22Rv1 (cell line): ENCODE results near the gene RERE.

Experiments
- H3K27ac ChIP-seq: fragments of 450-650 bp; 2 replicates; pipeline ENCODE4 v1.5.1; 2017
- CTCF ChIP-seq: fragments of 450-650 bp; IDR thresholded peaks from 2 replicates; pipeline ENCODE4 v1.5.1; 2017; ENCODE audit warnings: mild to moderate bottlenecking
- ZFX ChIP-seq: fragments of 450-650 bp; IDR thresholded peaks from 2 replicates; pipeline ENCODE4 v1.6.1; 2017; ENCODE audit warnings: antibody characterized with exemption, borderline replicate concordance

Gene RERE

DNA sequence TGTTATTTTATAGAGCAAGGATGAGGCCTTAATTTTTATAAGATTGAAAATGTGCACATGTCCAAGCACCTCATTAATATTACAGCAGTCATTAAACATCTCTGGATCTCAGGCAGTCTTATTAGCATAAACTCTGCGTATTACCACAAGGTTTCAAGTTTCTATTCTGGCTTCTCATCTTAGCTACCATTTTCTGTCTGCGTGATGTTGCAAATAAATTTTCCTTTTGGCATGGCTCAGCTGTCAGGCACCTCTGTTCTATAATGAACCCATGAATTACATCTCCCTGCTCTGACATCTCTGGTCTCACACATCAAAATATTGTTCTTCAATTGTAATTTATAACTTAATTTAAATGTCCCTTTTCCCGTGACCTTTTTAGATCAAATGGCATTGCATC lies 343.1 kb downstream of the RERE start:
- no peak for TF ChIP-seq ZFX
- no peak for TF ChIP-seq CTCF

DNA sequence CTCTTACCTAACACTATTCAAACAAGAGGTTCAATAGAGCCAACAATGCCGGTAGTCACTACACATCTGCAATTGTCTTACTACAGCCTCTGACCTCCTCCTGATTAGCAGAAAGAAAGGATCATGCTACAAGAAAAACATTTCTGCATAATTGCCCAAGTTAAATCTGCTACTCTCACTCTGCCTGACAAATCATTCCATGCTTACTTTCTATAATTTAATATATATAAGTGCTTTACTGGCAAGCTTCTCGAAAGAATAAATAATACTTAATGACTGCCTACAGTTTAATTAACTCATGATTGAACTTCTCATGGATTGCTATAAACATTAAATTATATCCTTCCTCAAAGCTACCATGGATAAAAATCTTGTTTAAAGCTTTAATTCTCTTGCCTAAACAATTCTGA lies 343.5 kb downstream of the RERE start:
- no peak overlapping the region for H3K27ac ChIP-seq
- TF ChIP-seq CTCF (no peak), ZFX (no peak)

More for the DNA sequence above, 343.1 kb downstream of the RERE start:
- no peak overlapping the region for H3K27ac ChIP-seq

DNA sequence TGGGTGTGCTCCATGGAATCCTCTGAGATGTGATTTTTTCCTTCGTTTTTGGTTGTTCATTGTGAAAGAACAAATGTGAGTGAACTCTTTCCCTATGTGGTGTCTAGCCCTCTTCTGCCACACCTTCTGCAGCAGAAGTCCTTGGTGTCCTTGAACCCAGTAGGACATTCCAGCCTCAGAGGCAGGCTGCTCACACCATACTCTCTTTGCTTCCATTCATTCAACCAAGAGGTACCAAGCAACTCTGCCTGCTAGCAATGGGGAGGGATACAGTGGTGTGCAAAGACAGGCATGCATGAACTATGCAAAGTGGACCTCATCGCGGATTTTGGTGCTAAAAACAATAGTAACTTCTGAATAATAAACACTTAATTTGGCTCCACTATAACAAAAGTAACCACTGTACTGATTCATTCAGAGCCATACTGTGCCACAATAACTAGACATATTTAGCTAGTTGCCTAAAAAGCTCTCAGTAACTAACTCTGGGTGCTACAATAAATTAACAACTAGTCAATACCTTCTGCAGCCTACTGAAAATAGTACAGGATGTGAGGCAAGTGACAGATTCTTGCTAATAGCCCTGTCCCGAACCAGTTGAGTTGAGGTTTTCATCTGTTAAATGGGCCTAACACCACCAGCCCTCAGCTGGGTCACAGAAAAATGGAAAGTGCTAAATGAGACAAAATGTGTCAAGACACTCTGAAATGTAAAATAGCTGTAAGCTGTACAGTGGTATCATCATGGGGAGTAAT lies 344.1 kb downstream of the RERE start:
- H3K27ac ChIP-seq, result no peak overlapping the region
- no peak for TF ChIP-seq CTCF
- no peak for TF ChIP-seq ZFX

- TF ChIP-seq CTCF, result no peak
- TF ChIP-seq ZFX, result no peak
- H3K27ac ChIP-seq, result no peak overlapping the region
Observed at GRCh38 chr1:8472668-8473067, 344.8 kb downstream of the RERE start.

- TF ChIP-seq CTCF (no peak), ZFX (no peak)
- no peak overlapping the region for H3K27ac ChIP-seq
Observed at GRCh38 chr1:8471451-8471850, 346.0 kb downstream of the RERE start.

- TF ChIP-seq ZFX (no peak), CTCF (no peak)
- H3K27ac ChIP-seq, result no peak overlapping the region
Observed at GRCh38 chr1:8468751-8469150, 348.7 kb downstream of the RERE start.

- H3K27ac ChIP-seq, result 0 out of 2 replicates have a peak overlapping the region, but pooled peaks have one; percentile 13
- no peak for TF ChIP-seq CTCF
- TF ChIP-seq ZFX, result no peak
Observed at GRCh38 chr1:8467308-8467707, 350.1 kb downstream of the RERE start.
